ENCODE results near the gene CTNS.

Gene CTNS

DNA sequence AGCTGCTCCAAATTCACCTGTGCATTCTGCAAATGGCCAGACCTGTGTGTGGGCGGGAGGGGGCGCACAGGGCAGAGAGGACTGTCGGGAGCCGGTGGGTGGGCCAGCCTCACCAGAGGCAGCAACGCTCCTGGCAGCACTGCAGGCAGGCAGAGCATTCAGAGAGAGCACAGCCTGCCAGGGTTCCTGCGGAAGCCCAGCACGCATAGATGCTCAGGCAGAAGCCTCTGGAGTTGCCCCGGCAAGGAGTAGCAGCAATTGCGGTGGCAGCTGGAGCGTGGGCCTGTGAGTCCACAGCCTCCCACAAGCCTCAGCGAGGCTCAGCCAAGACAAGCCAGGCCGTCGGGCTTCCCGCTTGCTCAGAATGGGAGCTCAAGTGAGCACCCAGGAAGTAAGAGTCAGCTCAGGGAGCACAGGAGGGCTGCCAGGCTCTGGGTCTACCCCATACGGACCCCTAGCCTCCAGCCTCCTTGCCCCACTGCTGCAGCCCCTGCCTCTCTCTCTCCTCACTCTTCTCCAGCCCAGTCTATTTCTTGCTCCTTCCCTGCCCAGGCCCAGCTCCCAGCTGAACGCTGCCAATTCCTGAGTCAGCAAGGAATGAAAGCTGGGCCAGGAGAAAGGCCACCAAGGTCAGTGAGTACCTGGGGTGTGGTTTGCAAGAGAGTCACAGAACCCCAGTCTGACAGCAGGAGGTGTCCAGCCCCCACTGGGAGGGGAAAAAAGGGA lies 41.7 kb downstream of the CTNS start:
- no peak for DNase-seq (ENCODE audit: low spot score)
- TF ChIP-seq, protein P1, sequence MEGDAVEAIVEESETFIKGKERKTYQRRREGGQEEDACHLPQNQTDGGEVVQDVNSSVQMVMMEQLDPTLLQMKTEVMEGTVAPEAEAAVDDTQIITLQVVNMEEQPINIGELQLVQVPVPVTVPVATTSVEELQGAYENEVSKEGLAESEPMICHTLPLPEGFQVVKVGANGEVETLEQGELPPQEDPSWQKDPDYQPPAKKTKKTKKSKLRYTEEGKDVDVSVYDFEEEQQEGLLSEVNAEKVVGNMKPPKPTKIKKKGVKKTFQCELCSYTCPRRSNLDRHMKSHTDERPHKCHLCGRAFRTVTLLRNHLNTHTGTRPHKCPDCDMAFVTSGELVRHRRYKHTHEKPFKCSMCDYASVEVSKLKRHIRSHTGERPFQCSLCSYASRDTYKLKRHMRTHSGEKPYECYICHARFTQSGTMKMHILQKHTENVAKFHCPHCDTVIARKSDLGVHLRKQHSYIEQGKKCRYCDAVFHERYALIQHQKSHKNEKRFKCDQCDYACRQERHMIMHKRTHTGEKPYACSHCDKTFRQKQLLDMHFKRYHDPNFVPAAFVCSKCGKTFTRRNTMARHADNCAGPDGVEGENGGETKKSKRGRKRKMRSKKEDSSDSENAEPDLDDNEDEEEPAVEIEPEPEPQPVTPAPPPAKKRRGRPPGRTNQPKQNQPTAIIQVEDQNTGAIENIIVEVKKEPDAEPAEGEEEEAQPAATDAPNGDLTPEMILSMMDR (IDR thresholded peaks at IDR 0.05; ENCODE audit: extremely low read depth, missing control alignments) = no peak

DNA sequence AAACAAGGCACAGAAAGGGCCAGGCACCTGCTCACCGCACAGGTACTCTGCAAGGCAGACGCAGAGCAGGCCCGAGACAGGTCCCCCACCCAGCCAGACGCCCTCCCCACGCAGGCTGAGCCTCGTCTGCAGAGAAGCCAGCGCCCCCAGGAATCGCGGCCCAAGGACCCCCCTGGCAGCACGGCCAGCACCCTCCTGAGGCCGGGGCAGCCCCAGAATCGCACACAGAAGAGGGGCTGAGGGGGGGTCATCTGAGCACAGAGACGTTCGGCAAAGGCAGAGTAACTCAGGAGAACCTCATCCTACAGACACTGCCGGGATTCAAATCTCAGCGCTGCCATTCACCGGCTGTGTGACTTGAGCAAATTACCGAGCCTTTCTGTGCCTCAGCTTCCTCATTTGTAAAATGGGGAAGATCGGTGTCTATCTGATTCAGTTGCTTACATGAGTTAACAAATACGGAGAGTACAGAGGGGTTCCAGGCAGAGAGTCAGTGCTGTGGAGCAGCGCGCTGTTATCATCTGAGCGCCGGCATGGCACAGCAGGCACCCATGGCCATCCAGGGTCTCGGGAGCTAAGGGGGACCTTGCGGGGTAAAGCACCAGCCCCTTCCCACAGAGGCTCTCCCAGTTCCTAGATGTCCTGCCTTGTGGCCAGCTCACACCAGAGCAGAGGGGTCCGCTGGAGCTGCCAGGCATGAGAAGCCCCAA lies 42.4 kb downstream of the CTNS start:
- no peak for DNase-seq (ENCODE audit: low spot score)
- TF ChIP-seq, protein P1 (IDR thresholded peaks at IDR 0.05; ENCODE audit: extremely low read depth, missing control alignments) = no peak

DNA sequence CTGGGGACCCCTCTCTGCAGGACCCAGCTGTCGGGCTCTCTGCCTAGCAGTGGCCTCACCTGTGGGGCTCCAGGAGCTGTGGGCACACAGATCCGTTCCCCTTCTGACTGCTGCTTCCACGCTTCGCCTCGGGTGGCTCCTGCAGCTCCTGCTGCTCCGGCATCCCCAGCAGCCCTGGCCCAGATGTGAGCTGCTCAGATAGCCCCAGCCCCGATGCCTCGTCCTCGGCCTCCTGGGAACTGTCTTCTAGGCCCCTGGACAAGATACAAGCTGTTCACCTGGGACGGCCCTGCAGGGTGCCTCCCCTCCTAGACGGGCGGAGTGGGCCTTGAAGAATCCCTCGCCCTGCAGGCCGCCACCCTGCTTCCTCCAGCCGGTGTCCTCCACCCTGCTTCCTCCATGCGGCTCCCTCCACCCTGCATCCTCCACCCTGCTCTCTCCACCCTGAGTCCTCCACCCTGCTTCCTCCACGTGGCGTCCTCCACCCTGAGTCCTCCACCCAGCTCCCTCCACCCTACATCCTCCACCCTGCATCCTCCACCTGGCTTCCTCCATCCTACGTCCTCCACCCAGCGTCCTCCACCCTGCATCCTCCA lies 43.1 kb downstream of the CTNS start:
- DNase-seq (ENCODE audit: low spot score) = no peak
- TF ChIP-seq, protein P1 (IDR thresholded peaks at IDR 0.05; ENCODE audit: extremely low read depth, missing control alignments) = no peak

DNA sequence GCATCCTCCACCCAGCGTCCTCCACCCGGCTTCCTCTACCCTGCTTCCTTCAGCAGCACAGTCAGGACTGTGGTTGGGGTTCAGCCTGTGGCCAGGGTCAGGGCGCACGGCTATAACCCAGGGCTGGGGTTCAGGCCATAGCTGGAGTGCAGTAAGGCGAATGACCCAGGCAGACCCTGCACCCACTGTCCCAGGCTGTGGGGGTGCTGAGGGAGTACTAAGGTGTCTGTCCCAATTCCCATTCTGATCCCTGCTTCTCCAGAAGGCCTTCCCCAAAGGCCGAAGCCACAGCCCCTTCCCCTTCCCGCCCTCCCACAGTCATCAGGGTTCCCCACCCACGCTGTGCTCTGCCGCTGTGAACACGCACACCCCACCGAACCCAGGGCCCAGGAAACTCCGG lies 44.5 kb downstream of the CTNS start:
- TF ChIP-seq, protein P1 (IDR thresholded peaks at IDR 0.05; ENCODE audit: extremely low read depth, missing control alignments) = no peak

DNA sequence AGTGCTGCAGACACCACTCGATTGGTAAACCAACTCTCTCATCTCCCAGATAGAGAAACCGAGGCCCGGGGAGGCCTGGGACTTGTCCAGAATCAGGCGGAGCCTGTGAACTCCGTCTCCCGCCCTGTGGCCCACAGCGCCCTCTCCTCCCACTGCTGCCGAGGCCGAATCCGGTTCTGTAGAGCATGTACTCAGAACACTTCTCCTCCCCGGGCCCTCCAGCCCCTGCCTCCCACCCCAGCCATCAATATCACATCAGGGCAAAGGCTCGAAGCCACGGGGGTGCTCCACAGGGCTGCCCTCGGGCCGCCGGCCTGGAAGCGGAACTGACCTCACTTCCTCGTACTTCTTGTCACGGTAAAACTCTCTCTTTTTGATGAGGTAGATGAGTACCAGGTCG lies 45.0 kb downstream of the CTNS start:
- TF ChIP-seq, protein P1 (IDR thresholded peaks at IDR 0.05; ENCODE audit: extremely low read depth, missing control alignments) = no peak
- DNase-seq (ENCODE audit: low spot score) = no peak

More for the DNA sequence above, 44.5 kb downstream of the CTNS start:
- DNase-seq (ENCODE audit: low spot score) = no peak

DNA sequence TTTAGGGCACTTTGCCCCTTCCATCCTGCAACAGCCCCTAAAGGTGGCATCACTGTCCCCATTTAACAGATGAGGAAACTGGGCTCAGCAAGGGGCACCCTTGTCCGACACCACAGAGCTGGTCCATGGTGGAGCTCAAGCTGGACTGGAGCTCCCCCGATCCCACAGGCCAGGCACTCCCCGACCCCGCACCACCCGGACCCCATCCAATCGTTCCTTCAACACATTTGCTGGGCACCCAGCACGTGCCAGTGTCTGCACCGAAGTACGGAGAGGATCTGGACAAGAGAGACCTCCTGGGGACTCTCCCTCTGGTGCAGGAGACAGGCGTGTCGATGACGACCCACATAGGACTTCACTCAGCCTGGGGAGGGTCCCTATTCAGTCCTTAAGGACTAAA lies 45.5 kb downstream of the CTNS start:
- DNase-seq (ENCODE audit: low spot score) = no peak
- TF ChIP-seq, protein P1 (IDR thresholded peaks at IDR 0.05; ENCODE audit: extremely low read depth, missing control alignments) = no peak

DNA sequence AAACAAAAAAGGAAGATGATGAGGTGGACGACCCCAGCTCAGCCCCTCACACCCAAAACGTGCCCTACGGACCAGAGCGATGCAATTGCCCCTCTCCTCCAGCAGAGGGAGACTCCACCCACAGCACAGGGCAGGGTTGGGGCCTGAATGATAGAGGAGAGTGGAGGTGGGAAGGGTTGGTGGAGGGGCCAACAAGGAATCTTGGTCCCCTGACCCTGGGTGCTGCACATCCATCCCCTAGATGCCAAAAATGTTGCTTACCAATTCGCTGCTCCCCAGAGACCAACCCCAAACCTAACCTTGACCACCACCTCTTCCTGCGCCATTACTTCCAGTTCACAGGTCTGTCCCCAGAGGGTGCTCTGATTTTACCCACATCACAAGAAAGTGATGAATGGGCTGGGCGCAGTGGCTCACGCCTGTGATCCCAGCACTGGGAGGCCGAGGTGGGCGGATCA lies 46.5 kb downstream of the CTNS start:
- peak; percentile 88 for DNase-seq (ENCODE audit: low spot score)
- TF ChIP-seq, protein P1 (IDR thresholded peaks at IDR 0.05; ENCODE audit: extremely low read depth, missing control alignments) = peak; percentile 84
